Lower leg skin (tissue), 3 donors: ENCODE measurements around the gene IL10RB.

Experiments used
- POLR2A ChIP-seq, 2 donors: fragments of 450-650 bp; IDR thresholded peaks; one replicate each; pipeline ENCODE4 v1.6.1; 2016 to 2017; ENCODE audit warnings: antibody characterized with exemption in 2 of 2, mild to moderate bottlenecking in 1 of 2, moderate library complexity in 1 of 2
- TF ChIP-seq, protein P1 (sequence below), 3 donors: fragments of 450-650 bp; IDR thresholded peaks; one replicate each; pipeline ENCODE4 v1.5.1; 2016; ENCODE audit warnings: antibody characterized with exemption in 3 of 3, mild to moderate bottlenecking in 3 of 3, moderate library complexity in 2 of 3

DNA sequence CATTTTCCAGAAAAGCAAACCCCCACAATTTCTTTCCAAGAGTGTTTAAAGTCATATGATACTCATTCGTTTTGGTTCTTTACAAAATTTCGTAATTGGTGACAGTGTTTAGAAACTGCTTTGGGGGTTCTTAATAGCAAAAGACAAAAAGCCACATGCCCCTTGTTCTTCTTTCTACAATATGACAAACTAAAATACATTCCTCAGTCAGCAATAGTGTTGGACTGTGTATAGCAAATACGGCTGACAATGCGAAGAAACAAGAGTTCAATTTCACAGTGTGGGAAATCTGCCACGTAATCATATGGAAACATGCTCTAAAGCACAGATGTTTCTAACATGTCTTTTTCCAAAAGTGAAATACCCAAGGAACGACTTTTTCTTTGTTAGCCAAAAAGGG is 51.0 kb downstream of the IL10RB start:
- TF ChIP-seq, protein P1, sequence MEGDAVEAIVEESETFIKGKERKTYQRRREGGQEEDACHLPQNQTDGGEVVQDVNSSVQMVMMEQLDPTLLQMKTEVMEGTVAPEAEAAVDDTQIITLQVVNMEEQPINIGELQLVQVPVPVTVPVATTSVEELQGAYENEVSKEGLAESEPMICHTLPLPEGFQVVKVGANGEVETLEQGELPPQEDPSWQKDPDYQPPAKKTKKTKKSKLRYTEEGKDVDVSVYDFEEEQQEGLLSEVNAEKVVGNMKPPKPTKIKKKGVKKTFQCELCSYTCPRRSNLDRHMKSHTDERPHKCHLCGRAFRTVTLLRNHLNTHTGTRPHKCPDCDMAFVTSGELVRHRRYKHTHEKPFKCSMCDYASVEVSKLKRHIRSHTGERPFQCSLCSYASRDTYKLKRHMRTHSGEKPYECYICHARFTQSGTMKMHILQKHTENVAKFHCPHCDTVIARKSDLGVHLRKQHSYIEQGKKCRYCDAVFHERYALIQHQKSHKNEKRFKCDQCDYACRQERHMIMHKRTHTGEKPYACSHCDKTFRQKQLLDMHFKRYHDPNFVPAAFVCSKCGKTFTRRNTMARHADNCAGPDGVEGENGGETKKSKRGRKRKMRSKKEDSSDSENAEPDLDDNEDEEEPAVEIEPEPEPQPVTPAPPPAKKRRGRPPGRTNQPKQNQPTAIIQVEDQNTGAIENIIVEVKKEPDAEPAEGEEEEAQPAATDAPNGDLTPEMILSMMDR (IDR thresholded peaks at IDR 0.05) = no peak
- no peak for TF ChIP-seq POLR2A (IDR thresholded peaks at IDR 0.05)
